Fibroblast of the aortic adventitia (primary cell): ENCODE results near the gene RMND5A. TPM values are rescaled to one million over a fixed set of nuclear protein-coding genes. Genes with fewer than 3 reads are reported as not detected.
A peak's percentile ranks its signal among the peaks of the same experiment; 100 is the strongest.

Source experiments
- DNase-seq: peaks from one replicate; pipeline ENCODE4 v3.0.0-alpha.2; 2010; ENCODE audit warnings: low read depth
- H3K4me3 ChIP-seq: 2 replicates; pipeline ENCODE4 v1.5.1; 2011; ENCODE audit warnings: low read depth, mild to moderate bottlenecking, control low read depth, low read length, moderate library complexity
- CTCF ChIP-seq: IDR thresholded peaks from 2 replicates; pipeline ENCODE4 v1.5.1; 2011; ENCODE audit warnings: mild to moderate bottlenecking, low read length, control low read depth, inconsistent platforms; ENCODE audit not compliant: insufficient read depth
- total RNA-seq: library from RNA; depleted of rRNA; stranded (reverse); fragments of >200 nt; gene quantifications from 2 replicates; pipeline ENCODE4 v1.2.3, GENCODE V29; 2012; ENCODE audit warnings: low replicate concordance

Gene RMND5A
- total RNA-seq, 1 donor, result 20.2 TPM

GRCh38 chr2:86785456-86785855 is 65.4 kb downstream of the RMND5A start:
- no peak for TF ChIP-seq CTCF
- DNase-seq, result no peak
- no peak overlapping the region for H3K4me3 ChIP-seq

- TF ChIP-seq CTCF, result no peak
- no peak for DNase-seq
- no peak overlapping the region for H3K4me3 ChIP-seq
Measured at GRCh38 chr2:86786001-86786536, 66.0 kb downstream of the RMND5A start.

GRCh38 chr2:86787736-86788135 is 67.6 kb downstream of the RMND5A start:
- no peak for TF ChIP-seq CTCF
- DNase-seq, result peak; percentile 71
- H3K4me3 ChIP-seq, result no peak overlapping the region

- peak; percentile 46 for DNase-seq
- no peak overlapping the region for H3K4me3 ChIP-seq
- TF ChIP-seq CTCF, result no peak
Measured at GRCh38 chr2:86788165-86788564, 68.1 kb downstream of the RMND5A start.

- peak; percentile 9 for DNase-seq
- TF ChIP-seq CTCF, result no peak
- peak overlapping the region; percentile 10 for H3K4me3 ChIP-seq
Measured at GRCh38 chr2:86788881-86789686, 69.0 kb downstream of the RMND5A start.

GRCh38 chr2:86789687-86790133 is 69.6 kb downstream of the RMND5A start:
- no peak for TF ChIP-seq CTCF
- no peak for DNase-seq

More at GRCh38 chr2:86789687-86790133, 69.6 kb downstream of the RMND5A start:
- no peak overlapping the region for H3K4me3 ChIP-seq
